HUES64 (cell line): ENCODE measurements around the gene MTERF4.

ENCODE experiments used
- H3K27ac ChIP-seq: 2 replicates; pipeline ENCODE4 v1.7.0; 2013; ENCODE audit warnings: low read depth, low read length, inconsistent platforms
- H3K27me3 ChIP-seq: 2 replicates; pipeline ENCODE4 v1.6.1; 2013; ENCODE audit warnings: mild to moderate bottlenecking, low read length; ENCODE audit not compliant: insufficient read depth
- H3K36me3 ChIP-seq: 2 replicates; pipeline ENCODE4 v1.6.1; 2013; ENCODE audit warnings: mild to moderate bottlenecking, low read length; ENCODE audit not compliant: insufficient read depth
- H3K4me1 ChIP-seq: 2 replicates; pipeline ENCODE4 v1.6.1; 2013; ENCODE audit warnings: mild to moderate bottlenecking, low read length, moderate library complexity; ENCODE audit not compliant: insufficient read depth
- H3K4me3 ChIP-seq: 2 replicates; pipeline ENCODE4 v1.5.1; 2013; ENCODE audit warnings: mild to moderate bottlenecking, low read length, moderate library complexity
- H3K9ac ChIP-seq: 2 replicates; pipeline ENCODE4 v1.6.1; 2013; ENCODE audit warnings: mild to moderate bottlenecking, low read depth, low read length
- H3K9me3 ChIP-seq: 2 replicates; pipeline ENCODE4 v1.6.1; 2013; ENCODE audit warnings: low read depth, low read length; ENCODE audit not compliant: insufficient read depth
- WGBS: fragments of 150-250, 120-280 bp; methylation state at CpG from one replicate; pipeline ENCODE4 v1.1.7; 2013; ENCODE audit warnings: missing lambda C conversion rate; 5-methylcytosine and 5-hydroxymethylcytosine counted together

Gene MTERF4

GRCh38 chr2:241122376-241123002 is 20.4 kb upstream of the MTERF4 start:
- H3K4me1 ChIP-seq = no peaks in the 10 kb centered on the region
- H3K27ac ChIP-seq = no peak overlapping the region
- peaks cover 54% of the 10 kb centered on the region for H3K36me3 ChIP-seq
- H3K9ac ChIP-seq = no peak overlapping the region
- no peaks in the 10 kb centered on the region for H3K27me3 ChIP-seq
- WGBS = 91% methylated on average over 19 of the region's 19 CpGs
- no peak overlapping the region for H3K4me3 ChIP-seq
- H3K9me3 ChIP-seq = no peaks in the 10 kb centered on the region

- no peaks in the 10 kb centered on the region for H3K4me1 ChIP-seq
- H3K36me3 ChIP-seq = peaks cover 45% of the 10 kb centered on the region
- WGBS = 92% methylated on average over 3 of the region's 5 CpGs
- no peaks in the 10 kb centered on the region for H3K27me3 ChIP-seq
- H3K9me3 ChIP-seq = no peaks in the 10 kb centered on the region
- no peak overlapping the region for H3K9ac ChIP-seq
- no peak overlapping the region for H3K27ac ChIP-seq
- H3K4me3 ChIP-seq = no peak overlapping the region
Observed at GRCh38 chr2:241121008-241121407, 18.9 kb upstream of the MTERF4 start.

GRCh38 chr2:241120440-241120839 is 18.4 kb upstream of the MTERF4 start:
- Histone ChIP-seq H3K9ac (no peak overlapping the region), H3K27me3 (no peaks in the 10 kb centered on the region), H3K27ac (no peak overlapping the region), H3K36me3 (peaks cover 43% of the 10 kb centered on the region), H3K4me3 (no peak overlapping the region), H3K4me1 (no peaks in the 10 kb centered on the region), H3K9me3 (no peaks in the 10 kb centered on the region)
- 93% methylated on average over 2 of the region's 2 CpGs for WGBS

- Histone ChIP-seq H3K27me3 (no peaks in the 10 kb centered on the region), H3K9me3 (no peaks in the 10 kb centered on the region), H3K4me1 (no peaks in the 10 kb centered on the region), H3K36me3 (peaks cover 48% of the 10 kb centered on the region), H3K4me3 (no peak overlapping the region), H3K27ac (no peak overlapping the region), H3K9ac (no peak overlapping the region)
- WGBS = 95% methylated on average over 24 of the region's 24 CpGs
Observed at GRCh38 chr2:241118737-241119505, 16.8 kb upstream of the MTERF4 start.

GRCh38 chr2:241116606-241117560 is 14.8 kb upstream of the MTERF4 start:
- no peaks in the 10 kb centered on the region for H3K27me3 ChIP-seq
- H3K9ac ChIP-seq = no peak overlapping the region
- H3K4me1 ChIP-seq = no peaks in the 10 kb centered on the region
- WGBS = 92% methylated on average over 32 of the region's 32 CpGs
- peaks cover 45% of the 10 kb centered on the region for H3K36me3 ChIP-seq
- H3K27ac ChIP-seq = no peak overlapping the region
- H3K4me3 ChIP-seq = no peak overlapping the region
- H3K9me3 ChIP-seq = no peaks in the 10 kb centered on the region

- no peak overlapping the region for H3K4me3 ChIP-seq
- H3K9ac ChIP-seq = no peak overlapping the region
- WGBS = 96% methylated on average over 8 of the region's 8 CpGs
- H3K27ac ChIP-seq = no peak overlapping the region
- no peaks in the 10 kb centered on the region for H3K27me3 ChIP-seq
- no peaks in the 10 kb centered on the region for H3K4me1 ChIP-seq
- no peaks in the 10 kb centered on the region for H3K9me3 ChIP-seq
- H3K36me3 ChIP-seq = peaks cover 30% of the 10 kb centered on the region
Observed at GRCh38 chr2:241115361-241115760, 13.3 kb upstream of the MTERF4 start.

- H3K9ac ChIP-seq = no peak overlapping the region
- 96% methylated on average over 11 of the region's 11 CpGs for WGBS
- H3K36me3 ChIP-seq = peaks cover 30% of the 10 kb centered on the region
- no peaks in the 10 kb centered on the region for H3K9me3 ChIP-seq
- no peak overlapping the region for H3K4me3 ChIP-seq
- H3K27ac ChIP-seq = no peak overlapping the region
- no peaks in the 10 kb centered on the region for H3K27me3 ChIP-seq
- no peaks in the 10 kb centered on the region for H3K4me1 ChIP-seq
Observed at GRCh38 chr2:241114836-241115235, 12.7 kb upstream of the MTERF4 start.

- Histone ChIP-seq H3K9ac (no peak overlapping the region), H3K9me3 (no peaks in the 10 kb centered on the region)
- WGBS = 93% methylated on average over 8 of the region's 8 CpGs
Observed at GRCh38 chr2:241112592-241112991, 10.5 kb upstream of the MTERF4 start.

GRCh38 chr2:241112046-241112445 is 10.0 kb upstream of the MTERF4 start:
- H3K27ac ChIP-seq = no peak overlapping the region
- H3K4me1 ChIP-seq = no peaks in the 10 kb centered on the region
- peaks cover 33% of the 10 kb centered on the region for H3K36me3 ChIP-seq
- H3K9ac ChIP-seq = no peak overlapping the region
- H3K9me3 ChIP-seq = no peaks in the 10 kb centered on the region
- H3K27me3 ChIP-seq = no peaks in the 10 kb centered on the region
- WGBS = 93% methylated on average over 17 of the region's 17 CpGs
- no peak overlapping the region for H3K4me3 ChIP-seq

More at GRCh38 chr2:241112592-241112991, 10.5 kb upstream of the MTERF4 start:
- Histone ChIP-seq H3K36me3 (peaks cover 29% of the 10 kb centered on the region), H3K27me3 (no peaks in the 10 kb centered on the region), H3K4me3 (no peak overlapping the region), H3K27ac (no peak overlapping the region), H3K4me1 (no peaks in the 10 kb centered on the region)

GRCh38 chr2:241111440-241111805 is 9.3 kb upstream of the MTERF4 start:
- Histone ChIP-seq H3K9ac (no peak overlapping the region), H3K27me3 (no peaks in the 10 kb centered on the region), H3K4me1 (no peaks in the 10 kb centered on the region), H3K4me3 (no peak overlapping the region), H3K36me3 (peaks cover 39% of the 10 kb centered on the region), H3K9me3 (no peaks in the 10 kb centered on the region), H3K27ac (no peak overlapping the region)
- WGBS = 89% methylated on average over 9 of the region's 9 CpGs
